ENCODE data around the gene SUFU.
"Not testable (repeated sequence)": the region's sequence is repeated elsewhere in the genome, so short reads cannot be mapped to it uniquely, and the experiment has no call there.

Gene SUFU

DNA sequence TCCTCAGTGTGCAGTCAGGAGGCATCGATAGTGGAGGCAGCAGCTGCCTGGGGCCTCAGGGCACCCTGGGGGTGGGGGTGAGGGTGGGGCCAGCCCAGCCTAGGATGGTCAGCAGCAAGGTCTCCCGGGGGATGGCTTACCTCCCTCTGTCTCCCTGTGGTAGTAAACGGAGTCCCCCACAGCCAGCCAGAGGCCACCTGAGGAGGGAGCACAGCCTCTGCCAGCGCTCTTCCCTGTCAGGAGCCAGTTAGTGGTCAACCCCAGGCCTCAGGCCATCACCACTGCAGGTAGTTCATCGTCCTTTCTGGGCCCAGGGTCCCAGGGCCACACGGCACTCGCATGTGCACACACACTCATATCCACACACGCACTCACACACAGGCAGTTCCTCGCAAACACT, 23.4 kb upstream of the SUFU start:
- DNase-seq (ENCODE audit: low read depth): no peak

DNA sequence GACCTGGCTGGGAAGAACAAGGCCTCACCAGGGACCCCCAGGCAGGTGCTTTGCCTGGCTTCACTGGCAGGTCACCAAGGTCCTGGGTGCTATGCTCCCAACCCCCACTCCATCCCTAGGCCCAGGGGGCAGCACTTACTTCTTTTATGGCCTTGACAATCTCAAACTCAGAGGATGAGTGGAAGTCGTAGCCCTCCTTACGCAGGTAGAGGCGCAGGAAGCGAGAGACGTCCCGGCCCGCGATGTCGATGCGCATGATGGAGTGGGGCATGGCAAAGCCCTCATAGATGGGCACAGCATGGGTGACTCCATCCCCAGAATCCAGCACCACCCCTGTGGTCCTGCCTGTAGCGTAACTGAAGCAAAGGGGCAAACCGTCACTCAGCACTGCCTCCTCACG, 19.8 kb upstream of the SUFU start:
- DNase-seq (ENCODE audit: low read depth): no peak

DNA sequence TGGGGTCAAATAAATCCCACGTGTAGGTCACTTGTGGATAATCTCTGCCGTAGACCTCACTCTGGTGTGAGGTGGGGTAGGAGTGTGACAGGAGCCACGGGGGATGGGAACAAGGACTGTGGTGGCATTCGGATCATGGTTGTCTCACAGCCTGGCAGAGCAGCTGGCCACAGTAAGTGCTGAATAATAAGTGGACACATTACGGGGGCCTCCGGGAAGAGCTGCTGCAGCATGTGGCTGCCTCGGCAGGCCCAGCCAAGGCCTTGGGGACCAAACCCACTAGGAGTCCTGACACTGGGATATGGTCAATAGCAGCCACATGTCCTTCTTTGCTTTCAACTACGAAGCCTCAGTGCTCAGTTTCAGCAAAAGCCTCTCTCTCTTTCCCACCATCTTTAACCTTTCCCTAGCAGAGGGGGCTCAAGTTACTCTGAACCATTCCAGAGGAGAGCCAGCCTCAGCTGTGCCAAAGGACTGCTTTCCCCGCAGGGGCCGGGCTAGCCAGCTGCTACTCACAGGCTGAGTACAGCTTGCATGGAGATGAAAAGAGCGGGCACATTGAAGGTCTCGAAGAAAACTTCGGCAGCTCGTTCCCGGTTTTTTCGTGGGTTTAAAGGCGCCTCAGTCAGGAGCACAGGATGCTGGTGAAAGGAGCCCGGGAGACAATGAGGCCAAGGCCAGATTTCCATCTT, 18.5 kb upstream of the SUFU start:
- DNase-seq (ENCODE audit: low read depth): no peak

GRCh38 chr10:102491136-102491535, 12.6 kb upstream of the SUFU start:
- DNase-seq (ENCODE audit: low read depth): no peak

DNA sequence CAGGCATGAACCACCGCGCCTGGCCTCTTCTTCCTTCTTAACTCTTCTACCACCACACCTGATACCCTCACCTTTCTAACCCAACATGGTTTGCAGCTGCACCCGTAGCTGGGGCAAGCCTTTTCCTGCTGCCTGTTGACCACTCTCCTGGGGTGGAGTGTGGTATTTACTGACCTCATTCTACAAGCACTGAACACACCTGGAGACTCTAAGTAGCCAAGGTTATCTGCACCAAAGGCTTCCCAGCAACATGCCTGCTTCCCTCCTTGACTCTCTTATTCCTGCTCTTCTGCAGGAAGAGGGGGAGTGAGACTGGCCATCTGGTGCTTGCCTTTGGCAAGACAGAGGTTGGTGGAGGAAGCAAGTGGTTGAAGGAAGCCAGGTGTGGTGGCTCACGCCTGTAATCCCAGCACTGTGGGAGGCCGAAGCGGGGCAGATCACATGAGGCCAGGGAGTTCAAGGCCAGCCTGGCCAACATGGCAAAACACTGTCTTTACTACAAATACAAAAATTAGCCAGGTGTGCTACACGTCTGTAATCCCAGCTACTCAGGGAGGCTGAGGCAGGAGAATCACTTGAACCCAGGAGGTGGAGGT, 11.3 kb upstream of the SUFU start:
- no peak for DNase-seq (ENCODE audit: low read depth)

- DNase-seq (ENCODE audit: low read depth): no peak
These were observed 10.8 kb upstream of the SUFU start for GRCh38 chr10:102492983-102493382.

GRCh38 chr10:102493771-102494170, 10.0 kb upstream of the SUFU start:
- DNase-seq (ENCODE audit: low read depth): no peak

GRCh38 chr10:102497545-102497944, 6.2 kb upstream of the SUFU start:
- no peak for DNase-seq (ENCODE audit: low read depth)

- DNase-seq (ENCODE audit: low read depth): no peak
These were observed 4.4 kb upstream of the SUFU start for GRCh38 chr10:102499356-102499755.

- DNase-seq (ENCODE audit: low read depth): not testable (repeated sequence)
These were observed 3.1 kb upstream of the SUFU start for GRCh38 chr10:102500686-102501085.

GRCh38 chr10:102501201-102502028, 2.4 kb upstream of the SUFU start:
- no peak for DNase-seq (ENCODE audit: low read depth)

DNA sequence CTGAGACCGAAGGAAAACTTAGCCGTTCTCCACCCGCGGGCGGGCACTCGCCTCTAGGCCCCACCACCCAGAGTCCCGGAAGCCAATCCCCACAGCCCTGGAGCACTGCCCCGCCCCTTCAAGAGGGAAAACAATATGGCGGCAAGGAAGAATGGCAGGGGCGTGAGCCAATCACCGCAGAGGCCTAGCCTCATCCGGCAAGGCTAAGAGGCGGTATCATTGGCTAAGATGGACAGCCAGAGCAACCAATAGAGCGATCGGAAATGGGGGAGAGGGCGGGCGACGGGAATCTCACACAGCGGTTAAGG, 1.8 kb upstream of the SUFU start:
- peak; percentile 99 for DNase-seq (ENCODE audit: low read depth)

GRCh38 chr10:102502337-102503151, 1.2 kb upstream of the SUFU start, which contains the start of gene ACTR1A:
Gene ACTR1A (minus strand): TSS chr10:102502712. CDS start chr10:102502647, 65 bp downstream.
- peak; percentile 93 for DNase-seq (ENCODE audit: low read depth)

DNA sequence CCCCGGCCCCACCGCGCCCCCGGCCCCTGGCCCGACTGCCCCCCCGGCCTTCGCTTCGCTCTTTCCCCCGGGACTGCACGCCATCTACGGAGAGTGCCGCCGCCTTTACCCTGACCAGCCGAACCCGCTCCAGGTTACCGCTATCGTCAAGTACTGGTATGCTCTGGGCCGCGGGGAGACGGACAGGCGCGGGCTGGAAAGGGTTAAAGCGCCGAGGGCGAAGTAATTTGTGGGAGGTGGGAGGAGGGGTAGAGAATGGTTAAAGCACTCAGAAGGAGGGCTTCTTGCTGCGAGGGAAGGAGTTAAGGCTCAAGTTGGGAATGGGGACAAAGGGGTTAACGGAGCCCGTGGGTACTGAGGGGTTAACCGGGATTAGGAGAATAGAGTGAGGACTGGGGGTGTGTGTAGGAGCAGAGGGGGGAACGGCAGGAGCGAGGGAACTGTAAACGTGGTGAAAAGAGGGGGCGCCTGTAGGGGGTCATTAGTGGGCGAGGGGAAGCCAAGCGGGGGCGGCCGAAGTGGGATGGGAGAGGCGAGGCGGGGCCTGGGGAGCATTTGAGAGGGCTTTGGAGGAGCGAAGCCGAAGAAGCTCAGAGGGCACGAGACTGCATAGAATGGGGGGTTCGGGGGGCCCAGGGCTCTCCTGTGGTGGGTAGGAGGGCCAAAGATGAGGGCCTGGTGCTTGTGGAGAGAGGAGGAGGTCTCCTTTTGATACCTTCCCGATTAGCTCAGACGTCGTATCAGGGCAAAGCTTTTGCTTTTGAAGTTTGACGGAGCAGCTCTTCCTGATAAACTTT, 605 bp downstream of the SUFU start:
- peak; percentile 8 for DNase-seq (ENCODE audit: low read depth)

DNA sequence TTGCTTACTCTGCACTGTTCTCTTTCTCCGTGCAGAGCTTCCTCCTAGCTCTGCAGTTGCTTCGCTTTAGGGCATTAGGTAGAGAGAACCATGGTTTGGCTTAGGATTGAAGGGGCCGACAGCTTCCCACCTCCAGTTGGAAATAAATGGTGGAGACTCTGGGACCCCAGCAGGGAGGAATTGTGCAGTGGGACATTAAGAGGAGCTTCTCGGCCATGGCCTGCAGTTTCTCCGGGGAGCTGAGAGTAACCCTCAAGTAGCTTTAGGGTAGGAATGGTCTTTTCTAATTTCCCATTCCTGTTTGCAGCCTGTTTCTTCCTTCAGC, 1.2 kb downstream of the SUFU start:
- DNase-seq (ENCODE audit: low read depth): no peak

- no peak for DNase-seq (ENCODE audit: low read depth)
These were observed 1.8 kb downstream of the SUFU start for GRCh38 chr10:102505462-102506115.

DNA sequence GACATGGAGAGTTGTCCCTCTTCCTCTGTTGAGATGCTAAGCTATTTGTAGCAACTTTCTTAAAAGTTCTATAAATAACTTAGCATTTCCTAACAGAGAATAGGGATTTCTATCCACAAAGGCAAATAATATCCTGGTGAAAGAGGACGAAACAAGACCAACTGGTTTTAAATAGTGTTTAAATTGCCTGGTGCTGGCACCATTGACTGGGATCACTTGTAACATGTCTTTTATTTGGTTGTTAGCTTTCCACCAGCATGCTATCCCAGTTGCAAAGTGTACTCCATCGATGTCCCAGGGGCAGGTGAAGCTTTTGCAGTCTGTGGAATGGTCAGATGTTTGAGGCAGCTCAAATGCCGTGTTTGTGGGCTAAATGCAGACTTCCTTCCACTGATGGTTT, 3.7 kb downstream of the SUFU start:
- no peak for DNase-seq (ENCODE audit: low read depth)

- no peak for DNase-seq (ENCODE audit: low read depth)
These were observed 4.7 kb downstream of the SUFU start for GRCh38 chr10:102508506-102508905.

DNA sequence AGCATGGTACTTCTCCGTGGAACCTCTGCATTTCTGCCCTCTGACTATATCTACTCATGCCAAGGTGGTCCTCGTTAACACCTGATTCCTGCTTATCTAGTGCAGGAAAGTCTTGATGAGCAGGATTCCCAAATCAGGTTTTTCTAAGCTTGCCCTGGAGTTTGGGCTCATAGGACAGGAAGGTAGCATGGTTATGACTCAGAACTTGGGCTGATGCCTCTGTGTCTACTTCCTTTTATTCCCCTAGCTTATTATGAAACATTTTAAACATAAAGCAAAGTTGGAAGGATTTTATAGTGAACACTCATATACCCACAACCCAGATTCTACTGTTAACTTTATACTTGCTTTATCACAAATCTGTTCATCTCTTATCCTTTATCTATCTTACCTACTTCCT, 5.6 kb downstream of the SUFU start:
- DNase-seq (ENCODE audit: low read depth): no peak

DNA sequence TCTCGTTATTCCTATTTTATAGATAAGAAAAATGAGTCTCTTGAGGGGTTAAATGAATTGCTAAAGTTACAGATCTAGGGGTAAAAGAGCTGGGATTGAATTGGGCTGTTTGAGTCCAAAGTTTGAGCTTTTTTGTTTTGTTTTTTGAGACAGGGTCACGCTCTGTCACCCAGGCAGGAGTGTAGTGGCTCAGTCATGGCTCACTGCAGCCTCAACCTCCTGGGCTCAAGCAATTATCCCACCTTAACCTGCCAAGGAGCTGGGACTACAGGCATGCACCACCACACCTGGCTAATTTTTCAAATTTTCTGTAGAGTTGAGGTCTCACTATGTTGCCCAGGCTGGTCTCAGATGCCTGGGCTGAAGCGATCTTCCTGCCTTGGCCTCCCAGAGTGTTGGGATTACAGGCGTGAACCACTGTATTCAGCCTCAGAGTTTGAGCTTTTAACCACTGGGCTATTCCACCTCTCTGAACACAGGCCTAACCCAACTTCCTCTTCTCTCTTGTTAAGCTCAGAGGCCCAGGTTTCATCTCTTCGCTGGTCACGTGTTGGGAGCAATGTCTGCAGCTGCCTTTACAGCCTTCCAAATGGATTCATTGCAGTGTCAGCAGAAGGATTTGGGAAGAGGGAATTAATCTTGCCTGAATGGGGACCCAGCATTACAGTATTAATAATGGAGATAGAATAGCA, 8.0 kb downstream of the SUFU start:
- no peak for DNase-seq (ENCODE audit: low read depth)

All from T-helper 22 cell (primary cell).